ENCODE results near the gene HIBCH.

DNA sequence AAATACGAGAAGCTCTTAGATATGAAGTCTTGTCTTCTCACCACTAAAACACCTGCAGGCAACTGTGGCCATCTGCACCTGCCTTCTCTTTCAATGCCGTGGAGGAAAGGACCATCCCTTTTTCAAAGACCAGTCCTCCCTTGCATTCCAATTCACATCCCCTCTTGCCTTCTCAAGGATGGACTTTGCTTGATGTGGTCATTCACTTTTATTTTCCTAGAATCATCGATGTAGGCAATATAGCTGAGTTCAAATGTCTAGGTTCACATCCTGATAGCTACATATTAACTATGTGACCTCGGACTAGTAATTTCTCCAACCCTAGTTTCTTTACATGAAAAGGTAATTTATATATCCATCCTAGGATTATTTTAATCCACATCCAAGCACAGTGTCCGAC is 110.1 kb downstream of the HIBCH start:
- TF ChIP-seq CTCF (optimal IDR thresholded peaks at IDR 0.05 in 1 of 3, IDR thresholded peaks at IDR 0.05 in 1 of 3, conservative IDR thresholded peaks at IDR 0.05 in 1 of 3; ENCODE audit: extremely low read depth in 1 of 3, insufficient read depth in 2 of 3, low read length in 3 of 3) (no peak), EZH2 (IDR thresholded peaks at IDR 0.05; ENCODE audit: low read length) (no peak)
